ENCODE data around the gene MAGIX.

The MAGIX gene

DNA sequence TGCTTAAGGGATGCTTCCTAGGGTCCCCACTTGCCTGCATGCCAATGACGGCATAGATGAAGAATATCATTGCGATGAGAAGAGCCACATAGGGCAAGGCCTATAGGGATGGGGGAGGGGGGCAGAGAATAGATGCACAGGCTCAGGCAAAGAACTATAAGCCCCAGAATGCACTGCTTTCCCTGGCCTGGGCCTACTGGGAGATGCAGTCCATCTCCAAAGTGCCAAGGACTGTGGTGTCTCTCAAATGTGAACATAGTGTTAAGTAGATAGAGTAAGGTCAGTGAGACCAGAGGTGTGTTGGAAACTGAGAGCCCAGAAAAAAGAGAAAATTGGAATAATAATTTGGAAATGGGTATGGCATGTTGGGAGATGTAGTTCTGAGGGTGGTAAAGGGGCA is 49.7 kb downstream of the MAGIX start:
- no peak overlapping the region for H3K4me3 ChIP-seq
- DNase-seq (ENCODE audit: low spot score in 2 of 2), result no peak
- H3K36me3 ChIP-seq (replicated peaks), result no peaks in the 10 kb centered on the region
- H3K9me3 ChIP-seq, result no peaks in the 10 kb centered on the region
- no peaks in the 10 kb centered on the region for H3K4me1 ChIP-seq
- in situ Hi-C loops (cut with MboI; ENCODE audit: low sequenced_read_pairs), result no loop called here
- H3K27me3 ChIP-seq (ENCODE audit: low read depth), result peaks cover 3% of the 10 kb centered on the region; the same call in 1 of the 2 replicates

DNA sequence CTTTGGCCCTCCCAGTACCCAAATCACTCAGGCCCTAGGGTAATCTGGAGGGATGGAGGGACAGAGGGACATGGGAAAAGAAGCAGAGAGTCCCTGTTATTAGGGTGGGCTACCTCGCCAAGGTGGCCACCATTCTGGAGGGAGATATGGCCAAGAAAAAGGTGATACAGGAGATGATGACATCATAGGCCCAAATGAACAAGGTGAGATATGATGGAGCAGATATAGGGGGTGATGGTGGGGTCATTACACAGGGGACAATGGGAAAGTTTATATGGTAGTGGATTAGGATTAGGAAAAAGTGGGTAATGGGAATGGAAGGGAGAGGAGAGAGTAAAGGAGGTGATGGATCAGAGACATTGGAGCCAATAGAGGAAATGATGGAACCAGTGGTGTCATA is 50.3 kb downstream of the MAGIX start:
- Histone ChIP-seq H3K4me1 (no peaks in the 10 kb centered on the region), H3K27me3 (ENCODE audit: low read depth) (peaks cover 3% of the 10 kb centered on the region; the same call in 1 of the 2 replicates), H3K4me3 (no peak overlapping the region), H3K36me3 (replicated peaks) (no peaks in the 10 kb centered on the region), H3K9me3 (no peaks in the 10 kb centered on the region)
- DNase-seq (ENCODE audit: low spot score in 2 of 2), result no peak
- in situ Hi-C loops (cut with MboI; ENCODE audit: low sequenced_read_pairs), result no loop called here

DNA sequence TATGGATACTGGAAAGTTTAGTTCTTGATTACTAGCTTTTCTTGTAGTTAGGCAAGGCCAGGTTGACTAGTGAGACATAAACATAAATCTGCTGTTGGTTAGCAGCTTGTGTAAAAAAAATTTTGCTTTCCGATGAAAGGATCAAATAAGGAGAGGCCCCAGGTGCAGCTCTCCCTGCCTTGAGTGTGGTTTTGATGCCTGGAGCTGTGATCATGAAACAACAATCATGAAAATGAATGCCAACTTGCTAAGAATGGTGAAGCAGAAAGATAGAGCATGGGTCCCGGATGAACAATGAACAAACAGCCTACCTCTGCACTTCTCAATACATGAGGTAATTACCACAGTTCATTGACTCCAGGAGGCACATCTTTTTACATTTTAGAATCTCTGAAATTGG is 51.9 kb downstream of the MAGIX start:
- in situ Hi-C loops (cut with MboI; ENCODE audit: low sequenced_read_pairs), result no loop called here
- peaks cover 3% of the 10 kb centered on the region; the same call in 1 of the 2 replicates for H3K27me3 ChIP-seq (ENCODE audit: low read depth)
- H3K36me3 ChIP-seq (replicated peaks), result no peaks in the 10 kb centered on the region
- no peaks in the 10 kb centered on the region for H3K9me3 ChIP-seq
- no peak overlapping the region for H3K4me3 ChIP-seq
- no peak for DNase-seq (ENCODE audit: low spot score in 2 of 2)
- no peaks in the 10 kb centered on the region for H3K4me1 ChIP-seq

DNA sequence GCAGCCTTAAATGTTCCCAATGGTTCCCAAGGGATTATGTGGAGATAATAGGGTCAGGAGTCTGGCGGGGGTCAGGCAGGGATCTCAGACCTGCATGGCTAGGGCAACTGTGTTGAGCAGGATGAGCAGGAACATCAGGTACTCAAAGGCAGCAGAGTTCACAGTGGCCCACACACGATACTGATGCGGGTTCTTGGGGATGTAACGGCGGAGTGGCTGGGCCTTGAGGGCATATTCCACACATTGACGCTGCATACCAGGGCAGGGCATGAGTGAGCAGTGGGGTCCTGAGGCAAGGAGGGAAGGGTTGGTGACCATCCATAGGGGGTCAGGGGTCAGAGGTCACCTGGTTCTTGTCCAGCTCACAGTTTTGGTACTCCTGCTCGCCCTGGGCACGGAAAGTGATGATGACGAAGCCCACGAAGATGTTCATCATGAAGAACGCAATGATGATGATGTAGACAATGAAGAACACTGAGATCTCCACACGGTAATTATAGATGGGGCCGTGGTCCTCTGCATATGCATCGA is 52.5 kb downstream of the MAGIX start:
- Histone ChIP-seq H3K9me3 (no peaks in the 10 kb centered on the region), H3K4me3 (no peak overlapping the region), H3K36me3 (replicated peaks) (no peaks in the 10 kb centered on the region), H3K27me3 (ENCODE audit: low read depth) (no peaks in the 10 kb centered on the region), H3K4me1 (no peaks in the 10 kb centered on the region)
- no peak for DNase-seq (ENCODE audit: low spot score in 2 of 2)
- in situ Hi-C loops (cut with MboI; ENCODE audit: low sequenced_read_pairs), result no loop called here
